GM12878 (cell line): ENCODE data around the gene EHD2. TPM values are rescaled to one million over a fixed set of nuclear protein-coding genes. Genes with fewer than 3 reads are reported as not detected.

ENCODE experiments used
- ATAC-seq: fragments of 200-7000 bp; cut with Tn5 transposase; 3 replicates; pipeline ENCODE4 v1.9.1; 2020; ENCODE audit warnings: mild to moderate bottlenecking, moderate library complexity
- BruUV-seq: library from RNA; stranded (reverse); fragments of 400-500 nt; replicated peaks from 2 replicates; lab custom pipeline; 2021; lab: Mats Ljungman, UMichigan
- CTCF ChIA-PET: fragments of 300-600 bp; sonication (Branson Sonifier 250); formaldehyde crosslinking; extraction: SDS; loops from one replicate; lab custom pipeline; 2021; ENCODE audit warnings: inconsistent platforms; lab: Yijun Ruan, JAX
- POLR2A ChIA-PET: fragments of 350-600 bp; formaldehyde crosslinking; extraction: SDS; loops from one replicate; lab custom pipeline; 2021; ENCODE audit warnings: inconsistent platforms; lab: Charles Lee
- RAD21 ChIA-PET: fragments of 300-600 bp; sonication (Branson Sonifier 250); formaldehyde crosslinking; loops from one replicate; lab custom pipeline; 2023; ENCODE audit warnings: antibody characterized with exemption; ENCODE audit not compliant: unreplicated experiment; lab: Charles Lee
- SMC1A ChIA-PET: fragments of 300-600 bp; sonication (Branson Sonifier 250); formaldehyde crosslinking; loops from one replicate; lab custom pipeline; 2023; ENCODE audit not compliant: unreplicated experiment, uncharacterized antibody; lab: Charles Lee
- DNase-seq: peaks from one replicate; pipeline ENCODE4 v3.0.0-alpha.2; 2011; ENCODE audit warnings: low read depth, low spot score
- FAIRE-seq: peaks from 3 replicates; lab custom pipeline; 2011; peaks lifted over from hg19 to GRCh38; lab: Jason Lieb, UNC
- H2AFZ ChIP-seq: 2 replicates; pipeline ENCODE4 v1.6.0; 2011; ENCODE audit warnings: low read depth, low read length, control low read depth; ENCODE audit not compliant: control insufficient read depth
- H3K27ac ChIP-seq: 2 replicates; pipeline ENCODE4 v1.5.1; 2011; ENCODE audit warnings: control low read depth; ENCODE audit not compliant: control insufficient read depth, insufficient read depth
- H3K27me3 ChIP-seq, 2 experiments: replicated peaks in 1 of 2; 2 replicates each; pipeline versions ENCODE4 v1.6.0 to v1.6.1; 2011; ENCODE audit warnings: low read length in 1 of 2; ENCODE audit not compliant: control insufficient read depth in 2 of 2, insufficient read depth in 2 of 2
- H3K36me3 ChIP-seq, 2 experiments: 2 replicates each; pipeline ENCODE4 v1.5.1; 2011; ENCODE audit warnings: low read length in 1 of 2; ENCODE audit not compliant: control insufficient read depth in 2 of 2, insufficient read depth in 2 of 2
- H3K4me1 ChIP-seq: 2 replicates; pipeline ENCODE4 v1.6.1; 2011; ENCODE audit warnings: mild to moderate bottlenecking, low read length, moderate library complexity, mixed read lengths; ENCODE audit not compliant: control insufficient read depth, insufficient read depth
- H3K4me2 ChIP-seq: 2 replicates; pipeline ENCODE4 v1.6.0; 2011; ENCODE audit warnings: control low read depth; ENCODE audit not compliant: control insufficient read depth, insufficient read depth
- H3K4me3 ChIP-seq: fragments of 200-600 bp; sonication (generic); 2 replicates; pipeline ENCODE4 v1.5.1; 2016
- H3K79me2 ChIP-seq: 2 replicates; pipeline ENCODE4 v1.6.0; 2011; ENCODE audit warnings: low read length; ENCODE audit not compliant: control insufficient read depth, insufficient read depth
- H3K9ac ChIP-seq: 2 replicates; pipeline ENCODE4 v1.8.0; 2011; ENCODE audit warnings: low read length, control low read depth, mixed read lengths; ENCODE audit not compliant: control insufficient read depth, insufficient read depth
- H3K9me3 ChIP-seq: replicated peaks from 3 replicates; pipeline ENCODE4 v1.5.1; 2011; ENCODE audit warnings: mild to moderate bottlenecking, low read length; ENCODE audit not compliant: control insufficient read depth, insufficient read depth
- H4K20me1 ChIP-seq: 2 replicates; pipeline ENCODE4 v1.6.0; 2011; ENCODE audit not compliant: control insufficient read depth, insufficient read depth
- ASH2L ChIP-seq: fragments of 300-600, 200-600 bp; sonication (generic); IDR thresholded peaks from 2 replicates; pipeline ENCODE4 v1.6.1; 2017; ENCODE audit warnings: low read depth, mild to moderate bottlenecking, borderline replicate concordance
- CBFB ChIP-seq: IDR thresholded peaks from 2 replicates; pipeline ENCODE4 v1.6.1; 2016; ENCODE audit warnings: antibody characterized with exemption, low read depth
- CREB1 ChIP-seq: IDR thresholded peaks from 2 replicates; pipeline ENCODE4 v1.6.1; 2012; ENCODE audit warnings: low read depth, mild to moderate bottlenecking, inconsistent platforms
- CREM ChIP-seq: IDR thresholded peaks from 2 replicates; pipeline ENCODE4 v1.6.1; 2014; ENCODE audit warnings: antibody characterized with exemption, low read depth
- E4F1 ChIP-seq: fragments of 450-650 bp; IDR thresholded peaks from 2 replicates; pipeline ENCODE4 v1.6.1; 2018; ENCODE audit warnings: borderline replicate concordance, mild to moderate bottlenecking; ENCODE audit not compliant: partially characterized antibody
- ELK1 ChIP-seq: IDR thresholded peaks from 2 replicates; pipeline ENCODE4 v1.6.1; 2012; ENCODE audit warnings: low read depth, low read length, improper control_type of control experiment
- ESRRA ChIP-seq: IDR thresholded peaks from 2 replicates; pipeline ENCODE4 v1.6.1; 2012; ENCODE audit warnings: mild to moderate bottlenecking, low read length, improper control_type of control experiment
- EZH2 ChIP-seq: IDR thresholded peaks from 2 replicates; pipeline ENCODE4 v1.6.1; 2012; ENCODE audit warnings: low read depth, mild to moderate bottlenecking, control low read depth, inconsistent platforms, low read length, borderline replicate concordance; ENCODE audit not compliant: control insufficient read depth
- GATAD2B ChIP-seq: fragments of 450-650 bp; conservative IDR thresholded peaks from 2 replicates; pipeline ENCODE4 v1.6.1; 2017; ENCODE audit warnings: low read depth, mild to moderate bottlenecking, moderate library complexity
- HDAC2 ChIP-seq: fragments of 200-600 bp; sonication (generic); IDR thresholded peaks from 2 replicates; pipeline ENCODE4 v1.6.1; 2017
- IRF4 ChIP-seq: IDR thresholded peaks from 2 replicates; pipeline ENCODE4 v1.6.1; 2011; ENCODE audit warnings: low read depth, low read length
- LARP7 ChIP-seq: fragments of 450-650 bp; IDR thresholded peaks from 2 replicates; pipeline ENCODE4 v1.6.1; 2017; ENCODE audit warnings: mild to moderate bottlenecking
- NFYA ChIP-seq: IDR thresholded peaks from 2 replicates; pipeline ENCODE4 v1.6.1; 2011; ENCODE audit warnings: low read depth, mild to moderate bottlenecking, low read length, improper control_type of control experiment, borderline replicate concordance
- PAX5 ChIP-seq: IDR thresholded peaks from 2 replicates; pipeline ENCODE4 v1.6.1; 2011; ENCODE audit warnings: low read depth, low read length, borderline replicate concordance
- STAT3 ChIP-seq: IDR thresholded peaks from 2 replicates; pipeline ENCODE4 v1.6.1; 2011; ENCODE audit warnings: low read depth, low read length, improper control_type of control experiment
- YBX1 ChIP-seq: fragments of 450-650 bp; IDR thresholded peaks from 2 replicates; pipeline ENCODE4 v1.6.1; 2016; ENCODE audit warnings: antibody characterized with exemption
- ZBTB33 ChIP-seq: fragments of 450-650 bp; IDR thresholded peaks from 2 replicates; pipeline ENCODE4 v1.6.1; 2017; ENCODE audit warnings: mild to moderate bottlenecking
- WGBS: methylation state at CpG from one replicate; pipeline ENCODE4 v1.1.6; 2016; ENCODE audit warnings: low lambda C conversion rate; ENCODE audit not compliant: insufficient replicate concordance, insufficient coverage; ENCODE audit errors: missing lambda C conversion rate; 5-methylcytosine and 5-hydroxymethylcytosine counted together
- in situ Hi-C: fragments of 300-500 bp; cut with MboI; formaldehyde crosslinking; loops from 9 replicates; pipeline ENCODE4 v1.14.3; 2018; ENCODE audit warnings: mixed read lengths
- intact Hi-C: fragments of 100-400 bp; cut with micrococcal nuclease; formaldehyde crosslinking; loops from one replicate; pipeline ENCODE4 v1.14.2; 2022; ENCODE audit not compliant: unreplicated experiment
- polyA plus RNA-seq, 11 experiments: library from polyadenylated mRNA; depleted of rRNA in 4 of 11; unstranded in 6 of 11; stranded (reverse) in 5 of 11; fragments of >200 nt; fragmentation: Nextera tagmentation in 4 of 11; fragmentation: Illumina TruSeq in 1 of 11; extraction: Ambion mirVana in 4 of 11; extraction: Trizol in 1 of 11; gene quantifications; 1 replicate in 1 of 11; 2 replicates in 10 of 11; pipeline versions ENCODE4 v1.2.1 to v1.2.3, GENCODE V29; 2011 to 2016; ENCODE audit warnings: inconsistent platforms in 2 of 11, missing spikeins in 2 of 11, low read depth in 1 of 11
- total RNA-seq, 4 experiments: library from RNA; depleted of rRNA in 3 of 4; stranded (reverse); fragments of >200 nt in 3 of 4; fragmentation: Illumina TruSeq in 1 of 4; extraction: Trizol in 1 of 4; gene quantifications; 2 replicates each; pipeline versions ENCODE4 v1.2.1 to v1.2.3, GENCODE V29; 2013 to 2021

The EHD2 gene
- total and polyA plus RNA-seq, 10 of the 15 experiments (the other 5 are each of a cell fraction or from before 2014, with no cell fraction given): 0.12 to 0.24 (median 0.23) TPM; not detected in 7

DNA sequence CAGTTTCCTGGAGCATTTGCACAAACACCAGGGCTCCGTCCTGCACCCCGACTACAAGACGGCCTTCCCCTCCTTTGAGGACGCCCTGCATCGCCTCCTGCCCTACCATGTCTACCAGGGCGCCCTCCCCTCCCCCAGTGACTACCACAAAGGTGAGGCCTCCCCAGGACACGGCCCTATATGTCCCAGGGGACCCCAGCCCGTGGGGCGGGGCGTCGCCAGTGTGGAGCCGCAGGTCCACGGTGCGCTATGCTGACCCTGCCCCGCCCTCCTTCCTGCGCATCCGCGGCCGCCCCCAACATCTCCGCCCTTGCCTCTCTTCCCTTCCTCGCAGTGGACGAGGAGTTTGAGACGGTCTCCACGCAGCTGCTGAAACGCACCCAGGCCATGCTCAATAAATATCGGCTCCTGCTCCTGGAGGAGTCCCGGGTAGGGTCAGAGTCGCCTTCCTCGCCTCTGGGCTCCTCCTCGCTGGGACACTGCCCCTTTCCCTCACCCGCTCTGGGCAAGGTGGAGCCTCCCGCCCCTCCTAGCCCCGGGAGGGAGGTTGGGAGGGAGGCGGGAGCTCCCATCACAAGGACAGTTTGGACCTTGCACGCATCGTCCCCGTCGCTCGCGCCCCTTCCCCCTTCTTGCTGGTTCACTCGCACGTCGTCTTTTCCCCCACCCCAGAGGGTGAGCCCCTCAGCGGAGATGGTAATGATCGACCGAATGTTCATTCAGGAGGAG is 14.4 kb upstream of the EHD2 start (continued):
- TF ChIP-seq ESRRA (no peak), YBX1 (no peak), ELK1 (no peak), EZH2 (no peak), ASH2L (no peak), STAT3 (no peak), PAX5 (no peak), CREM (no peak)

DNA sequence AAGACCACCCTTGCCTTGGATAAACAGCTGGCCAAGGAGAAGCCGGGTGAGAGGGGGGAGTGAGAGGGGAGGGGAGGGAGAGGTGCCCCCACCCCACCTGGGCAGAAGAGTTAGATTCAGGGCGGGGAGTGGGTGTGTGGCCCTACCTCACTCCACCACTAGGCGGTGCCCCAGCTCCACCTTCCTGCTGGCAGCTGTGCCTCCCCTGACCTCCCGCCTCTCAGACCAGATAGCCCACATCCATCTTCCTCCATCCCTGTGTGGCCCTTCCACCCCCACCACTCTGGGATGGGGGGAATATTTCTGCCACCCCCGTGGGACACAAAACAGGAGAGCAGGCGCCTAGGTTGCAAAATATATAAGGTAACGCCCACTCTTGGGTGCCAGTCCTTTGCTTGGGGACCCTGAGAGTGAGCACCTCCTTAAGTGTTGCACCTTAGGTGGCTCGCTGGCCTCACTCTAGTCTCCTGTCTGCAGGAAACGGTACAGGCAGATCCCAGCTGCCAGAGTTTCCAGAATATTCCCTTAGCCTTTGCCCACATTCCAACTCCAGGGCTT is 13.8 kb upstream of the EHD2 start:
- DNase-seq (no peak), FAIRE-seq (peak; percentile 52), ATAC-seq (peak; percentile 90)
- Histone ChIP-seq H3K4me1 (no peaks in the 10 kb centered on the region), H3K79me2 (no peaks in the 10 kb centered on the region), H3K27ac (no peak overlapping the region), H4K20me1 (no peaks in the 10 kb centered on the region), H3K27me3 (no peaks in the 10 kb centered on the region), H3K9me3 (no peaks in the 10 kb centered on the region), H3K4me2 (no peak overlapping the region), H2AFZ (no peak overlapping the region), H3K9ac (no peak overlapping the region), H3K36me3 (peaks cover 0 to 2% of the 10 kb centered on the region in 2 experiments; a peak in 3 of 4 replicates), H3K4me3 (no peak overlapping the region)
- intact Hi-C loops (no loop called here), in situ Hi-C loops (loop anchor here (5.0 kb wide), 1 partner anchor 402 kb away; no protein-coding TSS in a partner anchor)
- BruUV-seq: no TSS peak
- SMC1A ChIA-PET: interaction anchor here (0.9 to 1.7 kb wide), 3 partner anchors 263 to 267 kb away, joined by 3 to 4 read pairs (median 3); no protein-coding TSS in a partner anchor
- RAD21 ChIA-PET: interaction anchor here (0.6 to 1.8 kb wide), 2 partner anchors 129 to 264 kb away, joined by 3 to 16 read pairs; no protein-coding TSS in a partner anchor
- WGBS: 46% methylated on average over 7 of the region's 9 CpGs
- POLR2A ChIA-PET: no interaction called here
- CTCF ChIA-PET: interaction anchor here (0.6 to 6.4 kb wide), 19 partner anchors 8 to 414 kb away, joined by 3 to 70 read pairs (median 4); partner anchors contain the start of genes DHX34 and KPTN
- TF ChIP-seq NFYA (no peak), ZBTB33 (no peak), LARP7 (no peak), CBFB (no peak), GATAD2B (no peak; the same call in 1 of the 2 replicates), IRF4 (0 out of 2 replicates have a peak, but pooled peaks have one; percentile 23), E4F1 (no peak), HDAC2 (no peak), CREB1 (0 out of 2 replicates have a peak, but pooled peaks have one; percentile 11)
